Astrocyte of the cerebellum (primary cell): ENCODE measurements around the gene RBP2.

Experiments
- DNase-seq: peaks from one replicate; pipeline ENCODE4 v3.0.0-alpha.2; 2011; ENCODE audit warnings: low read depth
- H3K4me3 ChIP-seq: 2 replicates; pipeline ENCODE4 v1.5.1; 2011; ENCODE audit warnings: mild to moderate bottlenecking, low read depth, low read length, moderate library complexity
- CTCF ChIP-seq: IDR thresholded peaks from 2 replicates; pipeline ENCODE4 v1.5.1; 2012; ENCODE audit warnings: low read length, low read depth, moderate library complexity, mild to moderate bottlenecking; ENCODE audit errors: missing control alignments
- in situ Hi-C: cut with HindIII; loops from 2 replicates; pipeline ENCODE4 v1.10.0; 2017; ENCODE audit warnings: low sequenced_read_pairs

RBP2 gene

DNA sequence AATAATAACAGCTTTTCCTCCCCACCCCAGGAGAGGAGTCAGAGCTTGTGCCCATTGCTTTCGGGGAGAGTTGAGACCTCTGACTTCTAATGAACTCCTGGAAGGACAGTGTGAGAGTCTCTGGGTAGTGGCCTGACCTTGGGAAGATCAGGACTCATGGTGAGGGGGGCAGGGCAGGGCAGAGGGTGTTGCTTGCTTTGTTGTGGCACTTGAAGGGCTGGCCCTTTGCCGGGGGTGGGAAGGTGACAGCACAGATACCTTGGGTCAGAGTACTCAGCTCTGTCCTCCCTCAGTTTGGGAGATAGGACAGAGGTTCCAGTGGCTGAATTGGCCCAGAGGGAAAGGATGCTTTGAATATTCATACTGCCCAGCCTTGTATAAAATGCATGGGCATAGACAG is 15.8 kb downstream of the RBP2 start:
- in situ Hi-C loops: no loop called here
- TF ChIP-seq CTCF: no peak
- H3K4me3 ChIP-seq: no peak overlapping the region
- DNase-seq: no peak

DNA sequence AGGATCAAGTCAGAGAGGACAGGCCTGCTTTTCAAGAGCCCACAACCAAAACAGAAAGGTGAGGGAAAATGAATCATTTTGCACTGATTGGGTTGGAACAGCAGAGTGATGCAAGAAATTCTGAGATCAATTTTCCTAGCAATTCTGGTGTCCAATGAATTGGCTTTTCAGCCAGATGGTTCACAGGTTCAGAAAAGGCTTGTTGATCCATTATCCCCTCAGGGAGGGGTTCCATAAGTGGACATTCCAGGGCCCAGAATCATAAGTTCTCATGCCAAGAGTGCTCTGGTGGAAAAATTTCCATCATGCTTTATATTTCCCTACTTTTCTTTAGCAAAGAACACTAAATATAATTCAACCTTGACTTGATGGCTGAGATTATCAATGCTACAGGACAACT is 16.2 kb downstream of the RBP2 start:
- in situ Hi-C loops: no loop called here
- no peak for TF ChIP-seq CTCF
- H3K4me3 ChIP-seq: no peak overlapping the region
- no peak for DNase-seq

DNA sequence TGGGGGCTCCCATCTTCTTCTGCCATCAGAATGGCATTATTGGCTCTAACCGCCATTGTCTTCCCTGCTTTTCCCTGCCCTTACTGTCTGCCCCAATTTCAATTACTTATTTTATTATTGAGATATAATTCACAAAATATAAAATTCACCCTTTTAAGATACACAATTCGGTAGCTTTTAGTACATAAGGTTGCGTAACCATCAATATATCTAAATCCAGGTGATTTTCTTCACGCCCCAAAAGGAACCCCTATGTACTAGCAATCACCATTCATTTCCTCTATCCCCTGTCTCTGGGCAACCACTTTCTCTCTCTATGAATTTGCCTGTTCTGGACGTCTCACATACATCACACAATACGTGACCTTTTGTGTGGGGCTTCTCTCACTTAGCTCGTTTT is 18.0 kb downstream of the RBP2 start:
- H3K4me3 ChIP-seq: no peak overlapping the region
- no peak for DNase-seq
- TF ChIP-seq CTCF: no peak
- in situ Hi-C loops: no loop called here

GRCh38 chr3:139457066-139457465 is 19.2 kb downstream of the RBP2 start:
- no peak for TF ChIP-seq CTCF
- DNase-seq: no peak
- in situ Hi-C loops: no loop called here

DNA sequence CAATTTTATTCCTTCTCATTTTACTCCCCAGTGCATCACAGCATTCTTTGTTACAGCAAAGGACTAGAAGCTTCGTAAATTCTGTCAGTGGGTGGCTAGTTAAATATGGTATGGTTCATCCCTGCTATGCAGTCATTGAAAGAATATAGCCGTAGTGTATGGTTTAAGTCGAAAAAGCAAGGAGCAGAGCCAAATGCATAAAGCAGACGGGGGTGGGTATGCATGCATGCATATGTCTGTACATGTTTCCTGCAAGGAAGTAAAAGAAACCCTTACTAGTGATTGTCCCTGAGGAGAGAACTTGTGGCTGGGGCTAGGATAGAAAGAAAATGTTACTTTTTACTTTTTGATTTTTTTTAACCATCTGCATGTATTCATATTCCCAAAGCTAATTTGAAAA is 19.9 kb downstream of the RBP2 start:
- in situ Hi-C loops: no loop called here
- no peak for TF ChIP-seq CTCF
- DNase-seq: no peak
- no peak overlapping the region for H3K4me3 ChIP-seq

More at GRCh38 chr3:139457066-139457465, 19.2 kb downstream of the RBP2 start:
- H3K4me3 ChIP-seq: no peak overlapping the region

- TF ChIP-seq CTCF: no peak
- DNase-seq: no peak
- in situ Hi-C loops: no loop called here
- H3K4me3 ChIP-seq: no peak overlapping the region
These were observed 20.5 kb downstream of the RBP2 start for GRCh38 chr3:139455855-139456254.

DNA sequence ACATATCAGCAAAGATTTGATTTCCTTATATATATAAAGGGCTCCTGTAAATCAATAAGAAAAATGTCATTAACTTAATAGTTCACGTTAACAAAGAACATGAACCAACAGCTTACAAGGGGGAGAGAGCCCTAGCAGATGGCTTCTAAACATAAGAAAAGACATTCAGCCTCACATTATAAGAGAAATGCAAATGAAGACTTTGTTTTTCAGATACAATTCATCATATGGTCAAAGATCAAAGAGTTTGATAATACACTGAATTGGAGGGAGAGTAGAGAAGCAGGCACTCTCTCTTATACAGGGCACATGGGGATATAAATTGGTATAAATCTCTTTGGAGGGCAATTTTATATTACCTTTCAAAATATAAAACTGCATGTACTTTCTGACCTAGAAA is 21.1 kb downstream of the RBP2 start:
- in situ Hi-C loops: no loop called here
- H3K4me3 ChIP-seq: no peak overlapping the region
- DNase-seq: no peak
- TF ChIP-seq CTCF: no peak
